Measurements from ENCODE around the gene SPACA9.

SPACA9 gene
- 0 to 2.6 (median 0.85) reads per million in 9 experiments for total RNA-seq

- Mint-ChIP-seq H3K27me3 (no peaks in the 10 kb centered on the region), H3K27ac (peak within 1 kb of the TSS; percentile 78 to 88), H3K4me1 (ENCODE audit: low read depth in 2 of 2) (peaks cover 9 to 10% of the 10 kb centered on the region in 2 donors), H3K36me3 (ENCODE audit: insufficient read depth) (peaks cover 13% of the 10 kb centered on the region), H3K9me3 (no peaks in the 10 kb centered on the region), H3K4me3 (peak within 1 kb of the TSS; percentile 83 to 85)
- DNase-seq (no peak), ATAC-seq (replicated peaks) (peak; percentile 27)
Observed at GRCh38 chr9:132878695-132879456, at the start of gene SPACA9. TSS of gene SPACA9 (plus strand) at chr9:132878898. CDS start at chr9:132883948, 5,050 bp downstream.

GRCh38 chr9:132832171-132832881 lies 46.4 kb upstream of the SPACA9 start:
- no peak for DNase-seq
- Mint-ChIP-seq H3K27me3 (peaks cover 32 to 44% of the 10 kb centered on the region in 2 donors), H3K36me3 (ENCODE audit: insufficient read depth) (no peaks in the 10 kb centered on the region), H3K4me1 (ENCODE audit: low read depth in 2 of 2) (peaks cover 0 to 2% of the 10 kb centered on the region in 2 donors), H3K27ac (no peak overlapping the region), H3K4me3 (no peak overlapping the region), H3K9me3 (no peaks in the 10 kb centered on the region)
- no peak for ATAC-seq (replicated peaks)

GRCh38 chr9:132833550-132834121 lies 45.1 kb upstream of the SPACA9 start:
- Mint-ChIP-seq H3K9me3 (no peaks in the 10 kb centered on the region), H3K36me3 (ENCODE audit: insufficient read depth) (no peaks in the 10 kb centered on the region), H3K27me3 (peaks cover 20 to 37% of the 10 kb centered on the region in 2 donors), H3K4me1 (ENCODE audit: low read depth in 2 of 2) (peaks cover 0 to 1% of the 10 kb centered on the region in 2 donors), H3K4me3 (no peak overlapping the region), H3K27ac (no peak overlapping the region)
- no peak for DNase-seq
- ATAC-seq (replicated peaks), result no peak

- H3K36me3 Mint-ChIP-seq (ENCODE audit: insufficient read depth), result no peaks in the 10 kb centered on the region
- peaks cover 0 to 1% of the 10 kb centered on the region in 2 donors for H3K4me1 Mint-ChIP-seq (ENCODE audit: low read depth in 2 of 2)
- ATAC-seq (replicated peaks), result no peak
- H3K9me3 Mint-ChIP-seq, result no peaks in the 10 kb centered on the region
- no peak overlapping the region for H3K27ac Mint-ChIP-seq
- peaks cover 16 to 41% of the 10 kb centered on the region in 2 donors for H3K27me3 Mint-ChIP-seq
- DNase-seq, result no peak
- no peak overlapping the region for H3K4me3 Mint-ChIP-seq
Observed at GRCh38 chr9:132834343-132834742, 44.4 kb upstream of the SPACA9 start.

GRCh38 chr9:132837501-132838286 lies 41.0 kb upstream of the SPACA9 start:
- Mint-ChIP-seq H3K27ac (no peak overlapping the region), H3K27me3 (peaks cover 10 to 47% of the 10 kb centered on the region in 2 donors), H3K4me1 (ENCODE audit: low read depth in 2 of 2) (peaks cover 0 to 1% of the 10 kb centered on the region in 2 donors), H3K36me3 (ENCODE audit: insufficient read depth) (no peaks in the 10 kb centered on the region), H3K9me3 (no peaks in the 10 kb centered on the region), H3K4me3 (no peak overlapping the region)
- DNase-seq (no peak), ATAC-seq (replicated peaks) (no peak)

- H3K9me3 Mint-ChIP-seq, result no peaks in the 10 kb centered on the region
- no peaks in the 10 kb centered on the region for H3K36me3 Mint-ChIP-seq (ENCODE audit: insufficient read depth)
- no peak for DNase-seq
- ATAC-seq (replicated peaks), result no peak
- peaks cover 9 to 49% of the 10 kb centered on the region in 2 donors for H3K27me3 Mint-ChIP-seq
- H3K27ac Mint-ChIP-seq, result no peak overlapping the region
- no peak overlapping the region for H3K4me3 Mint-ChIP-seq
- H3K4me1 Mint-ChIP-seq (ENCODE audit: low read depth in 2 of 2), result peaks cover 0 to 1% of the 10 kb centered on the region in 2 donors
Observed at GRCh38 chr9:132838291-132838690, 40.4 kb upstream of the SPACA9 start.

- peaks cover 0 to 1% of the 10 kb centered on the region in 2 donors for H3K4me1 Mint-ChIP-seq (ENCODE audit: low read depth in 2 of 2)
- H3K27me3 Mint-ChIP-seq, result peaks cover 5 to 36% of the 10 kb centered on the region in 2 donors
- DNase-seq (no peak), ATAC-seq (replicated peaks) (no peak)
- H3K9me3 Mint-ChIP-seq, result no peaks in the 10 kb centered on the region
- no peak overlapping the region for H3K4me3 Mint-ChIP-seq
- H3K36me3 Mint-ChIP-seq (ENCODE audit: insufficient read depth), result no peaks in the 10 kb centered on the region
- H3K27ac Mint-ChIP-seq, result no peak overlapping the region
Observed at GRCh38 chr9:132840980-132841379, 37.7 kb upstream of the SPACA9 start.

GRCh38 chr9:132842124-132843044 lies 36.3 kb upstream of the SPACA9 start:
- Mint-ChIP-seq H3K4me1 (ENCODE audit: low read depth in 2 of 2) (peaks cover 0 to 1% of the 10 kb centered on the region in 2 donors), H3K9me3 (no peaks in the 10 kb centered on the region), H3K36me3 (ENCODE audit: insufficient read depth) (no peaks in the 10 kb centered on the region), H3K27ac (no peak overlapping the region), H3K27me3 (peaks cover 5 to 31% of the 10 kb centered on the region in 2 donors), H3K4me3 (no peak overlapping the region)
- ATAC-seq (replicated peaks), result no peak
- DNase-seq, result no peak

GRCh38 chr9:132846109-132846917 lies 32.4 kb upstream of the SPACA9 start:
- DNase-seq (no peak), ATAC-seq (replicated peaks) (no peak)
- Mint-ChIP-seq H3K27ac (no peak overlapping the region), H3K4me1 (ENCODE audit: low read depth in 2 of 2) (peaks cover 0 to 4% of the 10 kb centered on the region in 2 donors), H3K36me3 (ENCODE audit: insufficient read depth) (no peaks in the 10 kb centered on the region), H3K4me3 (no peak overlapping the region), H3K27me3 (peaks cover 10 to 25% of the 10 kb centered on the region in 2 donors), H3K9me3 (no peaks in the 10 kb centered on the region)

GRCh38 chr9:132846918-132847515 lies 31.7 kb upstream of the SPACA9 start:
- DNase-seq (no peak), ATAC-seq (replicated peaks) (no peak)
- Mint-ChIP-seq H3K27me3 (peaks cover 12 to 25% of the 10 kb centered on the region in 2 donors), H3K9me3 (no peaks in the 10 kb centered on the region), H3K36me3 (ENCODE audit: insufficient read depth) (no peaks in the 10 kb centered on the region), H3K4me3 (no peak overlapping the region), H3K27ac (no peak overlapping the region), H3K4me1 (ENCODE audit: low read depth in 2 of 2) (peaks cover 0 to 4% of the 10 kb centered on the region in 2 donors)

GRCh38 chr9:132849185-132849706 lies 29.5 kb upstream of the SPACA9 start:
- no peak for ATAC-seq (replicated peaks)
- no peak for DNase-seq
- peak overlapping the region in 1 of 2 donors; percentile 44 for H3K4me3 Mint-ChIP-seq

More at GRCh38 chr9:132849185-132849706, 29.5 kb upstream of the SPACA9 start:
- Mint-ChIP-seq H3K9me3 (no peaks in the 10 kb centered on the region), H3K27me3 (peaks cover 12 to 17% of the 10 kb centered on the region in 2 donors), H3K4me1 (ENCODE audit: low read depth in 2 of 2) (peaks cover 0 to 4% of the 10 kb centered on the region in 2 donors), H3K27ac (peak overlapping the region in 1 of 2 donors; percentile 29), H3K36me3 (ENCODE audit: insufficient read depth) (no peaks in the 10 kb centered on the region)

Data from effector memory CD8-positive, alpha-beta T cell (primary cell).